ENCODE results near the gene NBPF4. TPM values are rescaled to one million over a fixed set of nuclear protein-coding genes. Genes with fewer than 3 reads are reported as not detected.

NBPF4 gene
- total RNA-seq, 5 donors from 2014 or later (not counting 1 experiment from before 2014, with no cell fraction given) = 0.13 TPM; not detected in 4

GRCh38 chr1:108199781-108200686, 43.8 kb downstream of the NBPF4 start, which contains the start of gene SLC25A24:
TSS of gene SLC25A24 (minus strand) at chr1:108200343. CDS start at chr1:108200138, 205 bp downstream.
- no peaks in the 10 kb centered on the region for H3K36me3 ChIP-seq (ENCODE audit: control insufficient read depth in 2 of 2, extremely low read depth in 1 of 2, insufficient read depth in 1 of 2, low read length in 1 of 2)
- peaks cover 21% of the 10 kb centered on the region for H3K36me3 Mint-ChIP-seq
- peaks cover 4 to 13% of the 10 kb centered on the region in 2 experiments for H3K4me1 ChIP-seq (ENCODE audit: control insufficient read depth in 1 of 2, extremely low read depth in 1 of 2, insufficient read depth in 2 of 2, low read length in 2 of 2)
- WGBS (ENCODE audit: insufficient coverage) = under 1% methylated on average over 97 of the region's 97 CpGs
- ChIA-PET POLR2A (interaction anchor here in 1 of 2 donors (0.5 to 0.9 kb wide), 4 partner anchors 88 to 547 kb away, joined by 3 to 6 read pairs (median 4); partner anchors contain the start of gene PRPF38B), CTCF (interaction anchor here in 1 of 2 donors (0.6 to 1.6 kb wide), 6 partner anchors 10 to 698 kb away, joined by 3 to 9 read pairs (median 4); partner anchors contain the start of genes EEIG2 and PRPF38B)
- H3K27me3 ChIP-seq (replicated peaks in 1 of 2; ENCODE audit: control insufficient read depth in 2 of 2, extremely low read depth in 1 of 2, insufficient read depth in 2 of 2, low read length in 1 of 2) = no peaks in the 10 kb centered on the region
- no peaks in the 10 kb centered on the region for H3K9me3 ChIP-seq
- peaks cover 37 to 43% (median 38%) of the 10 kb centered on the region in 3 donors for H3K4me1 Mint-ChIP-seq
- DNase-seq (peak; percentile 39 to 81 (median 64)), ATAC-seq (replicated peaks in 1 of 4) (peak; percentile 95 to 96 (median 96))
- peak within 1 kb of the TSS; percentile 77 to 94 for H3K4me3 ChIP-seq (ENCODE audit: control insufficient read depth in 1 of 2, extremely low read depth in 1 of 2, low read length in 1 of 2)
- H3K27me3 Mint-ChIP-seq = no peaks in the 10 kb centered on the region
- H3K4me3 Mint-ChIP-seq = peak within 1 kb of the TSS; percentile 88 to 89 (median 89)
- peak within 1 kb of the TSS; percentile 86 to 93 for H3K27ac Mint-ChIP-seq
- H3K9me3 Mint-ChIP-seq = peaks cover 0 to 5% (median 2%) of the 10 kb centered on the region in 3 donors
- H3K27ac ChIP-seq (ENCODE audit: low read length) = peak within 1 kb of the TSS; percentile 84

GRCh38 chr1:108199201-108199691, 44.6 kb downstream of the NBPF4 start:
- Mint-ChIP-seq H3K36me3 (peaks cover 27% of the 10 kb centered on the region), H3K9me3 (peaks cover 0 to 4% (median 3%) of the 10 kb centered on the region in 3 donors), H3K27me3 (no peaks in the 10 kb centered on the region), H3K4me3 (peak overlapping the region; percentile 88 to 89 (median 89)), H3K27ac (peak overlapping the region; percentile 48 to 82), H3K4me1 (peaks cover 37 to 42% (median 38%) of the 10 kb centered on the region in 3 donors)
- Histone ChIP-seq H3K36me3 (ENCODE audit: control insufficient read depth in 2 of 2, extremely low read depth in 1 of 2, insufficient read depth in 1 of 2, low read length in 1 of 2) (peaks cover 0 to 4% of the 10 kb centered on the region in 2 donors), H3K4me1 (ENCODE audit: control insufficient read depth in 1 of 2, extremely low read depth in 1 of 2, insufficient read depth in 2 of 2, low read length in 2 of 2) (peaks cover 4 to 13% of the 10 kb centered on the region in 2 experiments), H3K9me3 (no peaks in the 10 kb centered on the region), H3K27me3 (replicated peaks in 1 of 2; ENCODE audit: control insufficient read depth in 2 of 2, extremely low read depth in 1 of 2, insufficient read depth in 2 of 2, low read length in 1 of 2) (no peaks in the 10 kb centered on the region), H3K27ac (ENCODE audit: low read length) (peak overlapping the region; percentile 64), H3K4me3 (ENCODE audit: control insufficient read depth in 1 of 2, extremely low read depth in 1 of 2, low read length in 1 of 2) (peak overlapping the region; percentile 77 to 87)
- DNase-seq (peak in 1 of 35 experiments; percentile 12), ATAC-seq (replicated peaks in 1 of 4) (no peak)
- 35% methylated on average over 2 of the region's 9 CpGs for WGBS (ENCODE audit: insufficient coverage)
- ChIA-PET CTCF (no interaction called here), POLR2A (no interaction called here)

GRCh38 chr1:108194051-108194450, 49.8 kb downstream of the NBPF4 start:
- peaks cover 55% of the 10 kb centered on the region for H3K36me3 Mint-ChIP-seq
- H3K9me3 Mint-ChIP-seq = peaks cover 3 to 9% (median 8%) of the 10 kb centered on the region in 3 donors
- peaks cover 0 to 4% of the 10 kb centered on the region in 2 experiments for H3K4me1 ChIP-seq (ENCODE audit: control insufficient read depth in 1 of 2, extremely low read depth in 1 of 2, insufficient read depth in 2 of 2, low read length in 2 of 2)
- H3K4me1 Mint-ChIP-seq = peaks cover 20 to 24% (median 23%) of the 10 kb centered on the region in 3 donors
- no peak for ATAC-seq (replicated peaks in 1 of 4)
- no peak overlapping the region for H3K4me3 ChIP-seq (ENCODE audit: control insufficient read depth in 1 of 2, extremely low read depth in 1 of 2, low read length in 1 of 2)
- no peaks in the 10 kb centered on the region for H3K27me3 Mint-ChIP-seq
- no peak overlapping the region for H3K4me3 Mint-ChIP-seq
- peaks cover 0 to 15% of the 10 kb centered on the region in 2 donors for H3K36me3 ChIP-seq (ENCODE audit: control insufficient read depth in 2 of 2, extremely low read depth in 1 of 2, insufficient read depth in 1 of 2, low read length in 1 of 2)
- H3K27me3 ChIP-seq (replicated peaks in 1 of 2; ENCODE audit: control insufficient read depth in 2 of 2, extremely low read depth in 1 of 2, insufficient read depth in 2 of 2, low read length in 1 of 2) = no peaks in the 10 kb centered on the region
- ChIA-PET POLR2A (no interaction called here), CTCF (no interaction called here)
- H3K27ac Mint-ChIP-seq = no peak overlapping the region
- WGBS (ENCODE audit: insufficient coverage) = no CpG with 5 or more reads among the region's 1 CpG
- no peak for DNase-seq
- H3K27ac ChIP-seq (ENCODE audit: low read length) = no peak overlapping the region
- no peaks in the 10 kb centered on the region for H3K9me3 ChIP-seq

DNA sequence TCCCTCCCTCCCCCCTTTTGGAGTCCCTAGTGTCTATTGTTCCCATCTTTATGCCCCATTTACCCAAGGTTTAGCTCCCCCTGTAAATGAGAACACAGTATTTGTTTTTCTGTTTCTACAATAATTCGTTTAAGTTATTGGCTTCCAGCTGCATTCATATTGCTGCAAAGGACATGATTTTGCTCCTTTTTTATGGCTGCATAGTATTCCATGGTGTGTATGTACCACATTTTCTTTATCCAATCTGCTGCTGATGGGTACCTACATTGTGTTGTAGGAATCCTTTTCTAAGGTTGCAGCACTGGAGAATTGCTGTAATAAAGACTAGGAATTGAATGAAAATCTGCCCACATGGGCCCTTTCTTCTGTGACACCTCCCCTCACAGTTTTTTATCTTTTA, 50.5 kb downstream of the NBPF4 start:
- Mint-ChIP-seq H3K27ac (no peak overlapping the region), H3K27me3 (no peaks in the 10 kb centered on the region), H3K4me1 (peaks cover 13 to 17% (median 16%) of the 10 kb centered on the region in 3 donors), H3K9me3 (peaks cover 3 to 14% (median 9%) of the 10 kb centered on the region in 3 donors), H3K36me3 (peaks cover 62% of the 10 kb centered on the region), H3K4me3 (no peak overlapping the region)
- Histone ChIP-seq H3K4me1 (ENCODE audit: control insufficient read depth in 1 of 2, extremely low read depth in 1 of 2, insufficient read depth in 2 of 2, low read length in 2 of 2) (no peaks in the 10 kb centered on the region), H3K9me3 (no peaks in the 10 kb centered on the region), H3K4me3 (ENCODE audit: control insufficient read depth in 1 of 2, extremely low read depth in 1 of 2, low read length in 1 of 2) (no peak overlapping the region), H3K27ac (ENCODE audit: low read length) (no peak overlapping the region), H3K27me3 (replicated peaks in 1 of 2; ENCODE audit: control insufficient read depth in 2 of 2, extremely low read depth in 1 of 2, insufficient read depth in 2 of 2, low read length in 1 of 2) (no peaks in the 10 kb centered on the region), H3K36me3 (ENCODE audit: control insufficient read depth in 2 of 2, extremely low read depth in 1 of 2, insufficient read depth in 1 of 2, low read length in 1 of 2) (peaks cover 0 to 15% of the 10 kb centered on the region in 2 donors)
- no CpG with 5 or more reads among the region's 1 CpG for WGBS (ENCODE audit: insufficient coverage)
- ATAC-seq (replicated peaks in 1 of 4) = no peak
- ChIA-PET CTCF (no interaction called here), POLR2A (interaction anchor here in 1 of 2 donors (0.6 kb wide), 1 partner anchor 19 kb away, joined by 11 read pairs; no protein-coding TSS in a partner anchor)
- DNase-seq = no peak

DNA sequence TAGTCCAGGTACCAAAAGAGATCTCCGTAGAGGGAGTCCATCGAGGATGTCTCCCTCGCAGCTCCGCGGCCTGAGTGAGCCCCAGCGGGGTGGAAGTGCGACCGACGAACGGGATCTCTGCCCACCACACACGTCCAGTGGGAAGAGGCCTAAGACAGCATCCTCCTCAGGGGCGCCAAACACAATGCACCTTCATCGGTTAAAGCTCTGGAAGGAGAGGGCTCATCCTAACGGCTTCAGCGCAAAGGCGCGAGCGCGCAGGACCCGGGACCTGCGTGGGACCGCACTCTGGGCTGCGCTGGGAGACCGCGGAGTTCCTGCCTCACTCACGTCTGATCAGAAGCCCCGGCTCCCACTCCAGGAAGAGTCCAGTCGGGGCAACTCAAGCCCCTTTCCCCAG, 51.3 kb downstream of the NBPF4 start:
- 98% methylated on average over 9 of the region's 28 CpGs for WGBS (ENCODE audit: insufficient coverage)
- ChIA-PET POLR2A (interaction anchor here in 1 of 2 donors (0.6 kb wide), 1 partner anchor 517 kb away, joined by 3 read pairs; no protein-coding TSS in a partner anchor), CTCF (no interaction called here)
- H3K27me3 ChIP-seq (replicated peaks in 1 of 2; ENCODE audit: control insufficient read depth in 2 of 2, extremely low read depth in 1 of 2, insufficient read depth in 2 of 2, low read length in 1 of 2) = no peaks in the 10 kb centered on the region
- H3K4me1 ChIP-seq (ENCODE audit: control insufficient read depth in 1 of 2, extremely low read depth in 1 of 2, insufficient read depth in 2 of 2, low read length in 2 of 2) = no peaks in the 10 kb centered on the region
- ATAC-seq (replicated peaks in 1 of 4) (no peak), DNase-seq (no peak)
- no peaks in the 10 kb centered on the region for H3K9me3 ChIP-seq
- H3K27me3 Mint-ChIP-seq = no peaks in the 10 kb centered on the region
- peaks cover 0 to 15% of the 10 kb centered on the region in 2 donors for H3K36me3 ChIP-seq (ENCODE audit: control insufficient read depth in 2 of 2, extremely low read depth in 1 of 2, insufficient read depth in 1 of 2, low read length in 1 of 2)
- H3K4me1 Mint-ChIP-seq = peaks cover 5 to 11% (median 8%) of the 10 kb centered on the region in 3 donors
- H3K27ac Mint-ChIP-seq = no peak overlapping the region
- peaks cover 3 to 20% (median 15%) of the 10 kb centered on the region in 3 donors for H3K9me3 Mint-ChIP-seq
- H3K4me3 Mint-ChIP-seq = no peak overlapping the region
- H3K27ac ChIP-seq (ENCODE audit: low read length) = no peak overlapping the region
- peaks cover 61% of the 10 kb centered on the region for H3K36me3 Mint-ChIP-seq
- H3K4me3 ChIP-seq (ENCODE audit: control insufficient read depth in 1 of 2, extremely low read depth in 1 of 2, low read length in 1 of 2) = no peak overlapping the region

- POLR2A ChIA-PET = no interaction called here
- Histone ChIP-seq H3K27me3 (replicated peaks in 1 of 2; ENCODE audit: control insufficient read depth in 2 of 2, extremely low read depth in 1 of 2, insufficient read depth in 2 of 2, low read length in 1 of 2) (no peaks in the 10 kb centered on the region), H3K9me3 (no peaks in the 10 kb centered on the region), H3K36me3 (ENCODE audit: control insufficient read depth in 2 of 2, extremely low read depth in 1 of 2, insufficient read depth in 1 of 2, low read length in 1 of 2) (peaks cover 0 to 15% of the 10 kb centered on the region in 2 donors), H3K4me1 (ENCODE audit: control insufficient read depth in 1 of 2, extremely low read depth in 1 of 2, insufficient read depth in 2 of 2, low read length in 2 of 2) (no peaks in the 10 kb centered on the region), H3K27ac (ENCODE audit: low read length) (no peak overlapping the region), H3K4me3 (ENCODE audit: control insufficient read depth in 1 of 2, extremely low read depth in 1 of 2, low read length in 1 of 2) (no peak overlapping the region)
- no CpG with 5 or more reads among the region's 5 CpGs for WGBS (ENCODE audit: insufficient coverage)
- peaks cover 3 to 20% (median 15%) of the 10 kb centered on the region in 3 donors for H3K9me3 Mint-ChIP-seq
- peaks cover 0 to 2% (median 0%) of the 10 kb centered on the region in 3 donors for H3K4me1 Mint-ChIP-seq
- CTCF ChIA-PET = no interaction called here
- H3K4me3 Mint-ChIP-seq = no peak overlapping the region
- peaks cover 53% of the 10 kb centered on the region for H3K36me3 Mint-ChIP-seq
- ATAC-seq (replicated peaks in 1 of 4) (no peak), DNase-seq (no peak)
- H3K27me3 Mint-ChIP-seq = no peaks in the 10 kb centered on the region
- H3K27ac Mint-ChIP-seq = no peak overlapping the region
Observed at GRCh38 chr1:108190686-108191416, 53.0 kb downstream of the NBPF4 start.
